DMS53 treated with DMSO at 0.1 percent for 48 hours (cell line): ENCODE measurements around the gene RUFY2.
A peak's percentile ranks its signal among the peaks of the same experiment; 100 is the strongest.
"Not testable (repeated sequence)": the region's sequence is repeated elsewhere in the genome, so short reads cannot be mapped to it uniquely, and the experiment has no call there.

Source experiments
- DNase-seq: peaks from one replicate; lab custom pipeline; 2025; ENCODE audit not compliant: unreplicated experiment; lab: John Stamatoyannopoulos, UW

The RUFY2 gene

GRCh38 chr10:68327889-68328786, 78.9 kb downstream of the RUFY2 start:
- DNase-seq = peak; percentile 78

GRCh38 chr10:68324396-68324795, 82.7 kb downstream of the RUFY2 start:
- not testable (repeated sequence) for DNase-seq

GRCh38 chr10:68318331-68319059, 88.6 kb downstream of the RUFY2 start:
- DNase-seq = no peak

- no peak for DNase-seq
These were observed 91.5 kb downstream of the RUFY2 start for GRCh38 chr10:68315582-68315981.

GRCh38 chr10:68314930-68315329, 92.1 kb downstream of the RUFY2 start:
- not testable (repeated sequence) for DNase-seq

- no peak for DNase-seq
These were observed 96.5 kb downstream of the RUFY2 start for GRCh38 chr10:68310531-68310930.

- DNase-seq = no peak
These were observed 101.2 kb downstream of the RUFY2 start for GRCh38 chr10:68305854-68306253.

GRCh38 chr10:68303849-68304412, 103.1 kb downstream of the RUFY2 start:
- DNase-seq = peak; percentile 86

GRCh38 chr10:68302871-68303270, 104.2 kb downstream of the RUFY2 start:
- DNase-seq = no peak

GRCh38 chr10:68302503-68302823, 104.6 kb downstream of the RUFY2 start:
- DNase-seq = no peak

- DNase-seq = peak; percentile 72
These were observed 105.1 kb downstream of the RUFY2 start for GRCh38 chr10:68301790-68302502.

GRCh38 chr10:68301301-68301700, 105.8 kb downstream of the RUFY2 start:
- no peak for DNase-seq

GRCh38 chr10:68296843-68297663, 110.0 kb downstream of the RUFY2 start:
- no peak for DNase-seq
